Loucy (cell line): Measurements from ENCODE around the gene LRRC47.

Experiments
- CTCF ChIP-seq: fragments of 200-600 bp; sonication (generic); conservative IDR thresholded peaks from 2 replicates; pipeline ENCODE4 v1.5.1; 2014; ENCODE audit warnings: mild to moderate bottlenecking, antibody characterized with exemption, low read length
- EZH2phosphoT487 ChIP-seq: fragments of 200-600 bp; IDR thresholded peaks from 2 replicates; pipeline ENCODE4 v1.6.1; 2018; ENCODE audit warnings: antibody characterized with exemption, mild to moderate bottlenecking, moderate library complexity, borderline replicate concordance

GRCh38 chr1:3733094-3733882, 63.0 kb downstream of the LRRC47 start:
- TF ChIP-seq CTCF (no peak), EZH2phosphoT487 (no peak)
